ENCODE data around the gene BTF3.

DNA sequence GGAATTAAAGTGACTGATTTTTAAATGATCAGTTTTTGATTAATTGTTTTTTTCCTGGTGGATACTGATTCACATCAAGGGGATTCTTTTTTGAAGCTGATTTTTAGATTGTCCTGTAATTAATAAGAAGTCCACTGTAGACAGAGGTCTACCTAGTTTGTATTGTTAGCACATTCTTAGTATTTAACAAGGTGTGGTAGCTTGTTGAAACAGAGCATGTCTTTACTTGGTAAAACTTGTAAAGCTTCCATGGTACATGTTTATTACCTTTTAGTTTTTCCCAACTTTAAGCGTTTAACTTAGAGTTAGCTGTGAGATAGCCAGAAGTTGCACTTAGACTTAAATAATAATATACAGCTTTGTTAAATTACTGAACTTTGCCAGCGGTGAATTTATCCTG, 1.5 kb downstream of the BTF3 start:
- TF ChIP-seq CTCF (IDR thresholded peaks at IDR 0.05) (no peak), POLR2A (IDR thresholded peaks at IDR 0.05) (no peak)

Measured in esophagus squamous epithelium (tissue), 4 donors.